ENCODE data around the gene ADISSP. TPM values are rescaled to one million over a fixed set of nuclear protein-coding genes. Genes with fewer than 3 reads are reported as not detected.

ADISSP gene
- total RNA-seq, 1 donor from 2014 or later = 27.7 TPM

GRCh38 chr20:3782597-3782996, 15.0 kb upstream of the ADISSP start:
- DNase-seq (ENCODE audit: extremely low read depth, low read depth, low spot score) = no peak

DNA sequence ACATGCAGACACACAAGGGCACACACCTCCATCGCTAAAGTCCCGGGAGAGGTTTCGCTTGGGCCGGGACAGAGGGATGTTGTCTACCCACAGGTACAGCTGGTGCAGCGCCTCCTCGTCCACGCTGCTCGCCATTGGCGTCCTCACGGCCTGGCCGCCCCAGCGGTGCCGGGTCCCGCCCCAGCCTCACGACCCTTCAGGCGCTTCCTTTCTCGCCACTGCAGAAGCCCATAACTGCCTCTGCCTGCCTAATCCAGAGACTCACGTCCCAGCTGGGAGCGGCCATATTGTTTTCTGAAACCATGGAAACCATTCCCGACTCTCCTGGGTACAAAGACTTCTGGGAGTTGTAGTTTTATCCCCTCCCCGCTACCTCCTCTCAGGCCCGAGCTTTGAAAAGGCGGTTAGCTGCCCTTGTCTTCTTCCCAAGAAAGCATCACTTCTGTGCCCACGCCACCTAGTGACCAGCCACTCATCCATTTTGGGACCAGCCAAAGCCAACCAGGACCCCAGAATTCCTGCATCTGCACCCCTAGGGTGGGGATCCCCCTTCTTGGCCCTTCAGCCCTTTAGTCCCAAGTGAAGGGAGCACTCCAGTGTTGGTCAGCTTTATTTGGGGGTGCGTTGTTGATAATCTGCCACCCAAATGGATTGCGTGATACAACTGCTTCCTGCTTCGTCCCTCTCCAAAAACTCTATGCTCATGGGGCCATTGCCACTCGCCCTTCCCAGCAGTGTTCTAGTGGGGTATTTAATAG, 13.8 kb upstream of the ADISSP start, which contains the start of gene SPEF1:
TSS of gene SPEF1 (minus strand) at position 296 of the 758 bp plus-strand sequence. CDS start at position 135, 161 bp downstream.
- peak; percentile 66 for DNase-seq (ENCODE audit: extremely low read depth, low read depth, low spot score)

- no peak for DNase-seq (ENCODE audit: extremely low read depth, low read depth, low spot score)
Observed at GRCh38 chr20:3778976-3779375, 11.4 kb upstream of the ADISSP start.

DNA sequence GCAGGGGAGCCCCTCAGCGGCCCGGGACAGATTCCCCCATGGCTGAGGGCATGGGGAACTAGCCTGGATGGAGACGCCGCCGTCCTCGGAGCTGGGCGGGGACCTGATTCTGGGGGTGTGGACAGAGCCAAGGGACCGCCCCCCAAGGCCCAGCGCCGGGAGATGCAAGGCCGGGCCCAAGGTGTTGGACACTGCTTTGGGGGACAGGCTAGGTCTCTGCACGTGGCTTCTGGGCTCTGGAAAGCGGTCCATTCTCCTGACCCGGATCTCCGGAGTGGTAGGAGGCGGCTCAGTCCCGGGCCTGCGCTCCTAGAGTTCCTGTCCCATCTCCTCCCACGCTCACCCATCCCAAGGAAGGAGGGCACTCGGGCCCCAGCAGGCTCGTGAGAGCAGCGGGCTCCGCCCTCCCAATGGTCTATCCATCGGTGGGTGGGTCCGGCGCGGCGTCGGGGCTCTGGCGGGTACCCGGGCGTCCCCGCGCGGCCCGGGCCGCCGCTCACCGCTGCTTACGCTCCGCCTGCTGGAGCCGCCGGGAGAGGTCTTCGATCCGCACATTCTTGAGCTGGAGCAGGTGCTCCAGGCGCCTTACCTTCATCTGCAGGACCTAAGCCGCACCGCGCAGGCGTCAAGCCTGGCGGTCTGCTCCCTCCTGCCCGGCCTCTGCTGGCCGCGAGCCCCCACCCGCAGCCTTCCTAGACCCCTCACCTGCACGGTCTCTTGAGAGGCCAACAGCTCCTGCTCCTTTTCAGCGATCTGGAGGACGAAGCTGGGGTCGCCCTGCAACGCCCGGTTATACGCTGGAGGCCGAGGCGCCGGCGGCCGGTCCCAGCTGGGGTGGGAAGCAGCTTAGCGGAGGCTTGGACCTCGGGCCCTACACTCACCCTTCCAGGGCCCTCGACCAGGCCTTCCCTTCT, 10.4 kb upstream of the ADISSP start:
- no peak for DNase-seq (ENCODE audit: extremely low read depth, low read depth, low spot score)

DNA sequence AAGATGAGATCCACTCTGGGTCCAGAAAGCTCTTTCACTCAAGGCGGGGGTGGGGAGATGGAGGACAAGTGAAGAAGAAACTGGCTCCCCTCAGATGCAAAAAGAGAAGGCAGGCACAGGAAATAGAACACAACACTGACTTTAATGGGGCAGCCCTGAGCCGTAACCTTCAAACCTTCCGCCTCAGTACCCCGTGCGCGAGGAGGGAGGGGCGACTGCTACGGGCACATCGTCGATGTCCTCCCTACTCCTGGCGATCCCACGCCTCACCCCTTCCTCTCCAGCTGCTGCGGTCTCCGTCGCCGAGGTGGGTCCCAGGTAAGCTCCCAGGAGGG, 9.8 kb upstream of the ADISSP start:
- no peak for DNase-seq (ENCODE audit: extremely low read depth, low read depth, low spot score)

DNA sequence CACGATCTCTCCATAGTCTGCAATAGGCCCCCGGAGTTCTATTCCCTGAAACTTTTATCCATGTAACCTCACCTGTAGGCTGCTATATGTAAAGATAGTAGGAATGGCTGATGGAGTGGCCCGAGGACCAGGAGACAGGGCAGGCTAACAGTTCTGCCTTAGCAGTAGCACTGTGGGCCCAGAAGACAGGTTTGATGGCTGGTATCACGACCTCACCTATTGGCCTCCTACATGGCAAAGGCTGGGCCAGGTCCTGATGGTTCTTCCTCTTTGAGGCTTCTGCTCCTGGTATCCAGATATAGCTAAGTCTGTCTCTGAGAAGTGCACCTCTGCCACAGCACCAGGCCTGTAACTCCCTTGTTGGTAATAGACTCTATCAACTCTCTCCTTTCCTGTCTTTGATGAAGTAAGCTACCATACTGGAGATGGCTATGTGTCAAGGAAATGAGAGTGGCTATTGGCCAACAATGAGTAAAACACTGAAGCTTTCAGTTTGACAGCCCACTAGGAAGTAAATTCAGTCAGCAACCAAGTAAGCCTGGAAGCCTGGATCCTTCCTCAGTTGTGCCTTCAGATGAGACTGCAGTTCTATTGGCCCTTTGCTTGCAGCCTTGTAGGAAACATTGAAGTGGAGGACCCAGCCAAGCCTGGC, 8.0 kb upstream of the ADISSP start:
- DNase-seq (ENCODE audit: extremely low read depth, low read depth, low spot score) = no peak

DNA sequence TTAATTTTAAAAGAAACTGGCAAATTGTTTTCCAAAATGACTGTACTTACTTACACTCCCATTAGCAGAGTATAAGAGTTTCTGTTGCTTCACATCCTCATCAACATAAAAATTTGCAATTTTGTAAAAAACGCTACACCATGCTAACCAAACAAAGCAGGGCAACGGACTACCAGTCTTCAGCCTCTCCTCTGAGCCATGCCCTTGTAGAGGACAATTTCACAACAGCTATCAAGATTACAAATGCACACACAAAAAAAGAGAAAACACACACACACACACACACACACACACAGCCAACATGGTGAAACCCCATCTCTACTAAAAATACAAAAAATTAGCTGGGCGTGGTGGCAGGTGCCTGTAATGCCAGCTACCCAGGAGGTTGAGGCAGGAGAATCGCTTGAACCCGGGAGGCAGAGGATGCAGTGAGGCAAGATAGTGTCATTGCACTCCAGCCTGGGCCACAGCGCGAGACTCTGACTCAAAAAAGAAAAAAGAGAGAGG, 4.1 kb upstream of the ADISSP start:
- no peak for DNase-seq (ENCODE audit: extremely low read depth, low read depth, low spot score)

DNA sequence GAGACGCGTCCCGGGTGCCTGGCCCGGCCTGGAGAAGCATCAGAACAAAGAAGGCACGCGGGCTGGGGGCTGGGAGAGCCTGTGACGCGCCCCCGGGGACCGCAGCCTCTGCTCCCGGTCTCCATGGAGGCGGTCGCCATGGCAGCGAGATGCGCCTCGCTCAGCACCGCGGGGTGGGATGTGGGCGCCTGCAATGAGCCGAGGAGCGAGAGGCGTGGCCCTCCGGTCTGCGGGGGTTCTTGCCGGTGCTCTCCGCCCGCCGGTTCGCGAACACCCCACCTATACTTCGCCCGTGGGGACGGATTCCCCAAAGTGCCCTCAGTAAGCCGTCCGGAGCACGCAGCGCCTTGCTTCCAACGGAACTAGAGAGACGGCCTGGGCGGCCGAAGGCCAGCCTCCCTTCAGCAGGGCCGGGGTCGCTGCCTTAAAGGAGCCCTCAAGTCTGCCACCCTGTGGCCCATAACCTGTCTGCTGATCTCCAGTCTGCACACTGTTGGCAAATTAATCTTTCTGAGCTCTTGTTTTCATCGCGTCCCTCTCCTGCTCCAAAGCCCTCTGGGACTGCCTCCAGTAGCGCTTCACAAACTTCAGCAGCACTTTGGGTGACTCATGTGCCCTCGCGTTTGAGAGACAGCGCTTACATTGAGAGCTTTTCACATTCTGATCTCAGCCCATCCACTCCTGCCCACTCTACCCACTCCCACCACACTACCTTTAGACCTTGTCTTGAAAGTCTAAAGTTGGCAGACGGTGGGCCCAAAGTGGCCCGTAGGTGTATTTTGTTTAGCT, 983 bp upstream of the ADISSP start:
- DNase-seq (ENCODE audit: extremely low read depth, low read depth, low spot score) = no peak

DNA sequence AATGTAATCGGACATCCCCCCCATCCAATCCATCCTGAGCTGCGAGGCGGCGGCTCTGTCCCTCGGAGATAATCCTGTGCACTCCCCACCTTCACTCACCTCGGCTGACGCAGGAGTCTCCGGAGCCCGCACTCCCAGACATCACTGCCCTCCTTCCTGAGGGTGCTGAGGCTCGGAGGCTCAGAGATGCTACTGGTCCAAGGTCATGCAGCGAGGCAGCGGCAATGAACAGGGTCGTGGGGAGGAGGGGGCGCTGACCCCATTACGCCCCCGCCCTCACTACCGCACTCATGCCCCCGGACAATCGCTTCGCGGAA, 485 bp downstream of the ADISSP start:
- DNase-seq (ENCODE audit: extremely low read depth, low read depth, low spot score) = no peak

GRCh38 chr20:3766422-3767109, 987 bp downstream of the ADISSP start:
- DNase-seq (ENCODE audit: extremely low read depth, low read depth, low spot score) = no peak

DNA sequence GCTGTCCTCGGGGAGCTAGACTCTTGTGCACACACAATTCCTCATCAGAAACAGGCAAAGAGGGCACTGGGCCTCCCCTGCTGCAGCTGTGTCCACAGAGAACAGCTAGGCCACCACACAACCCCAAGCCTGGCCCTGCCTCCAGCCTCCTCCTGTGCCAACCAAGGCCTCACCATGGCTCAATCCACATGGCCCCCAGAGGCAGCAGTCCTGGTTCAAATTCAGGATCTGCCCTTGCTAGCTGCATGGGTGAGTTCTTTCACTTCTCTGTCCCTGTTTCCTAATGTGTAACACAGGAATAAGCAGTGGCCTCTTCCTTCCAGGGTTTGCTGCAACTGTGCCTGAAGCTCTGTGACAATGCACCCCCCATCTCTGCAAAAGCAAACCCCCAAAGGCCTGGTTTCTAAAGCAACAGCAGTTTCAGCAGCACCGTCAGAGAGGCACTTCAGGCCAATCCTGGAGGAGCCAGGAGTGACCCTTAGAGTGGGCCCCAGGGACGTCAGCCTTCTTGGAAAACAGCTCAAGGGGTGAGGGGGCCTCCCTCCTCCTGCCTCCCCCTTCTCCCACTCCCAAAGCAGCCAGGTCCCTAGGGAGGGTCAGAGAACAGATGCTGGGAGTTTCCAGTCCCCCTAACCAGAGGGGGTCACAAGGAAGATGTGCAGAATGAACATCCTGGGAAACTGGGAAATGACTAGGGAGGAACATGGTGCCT, 2.2 kb downstream of the ADISSP start:
- DNase-seq (ENCODE audit: extremely low read depth, low read depth, low spot score) = no peak

DNA sequence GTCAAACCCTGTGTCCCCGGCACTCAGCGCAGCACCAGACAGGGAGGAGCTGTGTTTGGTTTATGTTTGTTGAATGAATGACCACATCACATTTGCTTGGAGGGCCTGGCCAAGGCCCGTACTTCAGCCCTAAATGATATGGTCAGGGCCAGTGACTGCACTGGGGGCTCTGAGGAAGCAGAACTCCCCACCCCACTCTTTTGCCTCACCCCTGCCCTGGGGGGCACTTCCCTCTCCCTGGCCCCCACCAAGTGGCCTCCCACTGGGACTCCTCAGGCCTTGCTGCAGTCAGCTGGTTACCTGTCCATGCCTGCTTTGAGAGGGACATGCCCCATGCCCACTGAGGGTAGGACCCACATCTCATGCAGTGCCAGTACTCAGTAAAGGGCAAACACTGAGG, 2.9 kb downstream of the ADISSP start:
- no peak for DNase-seq (ENCODE audit: extremely low read depth, low read depth, low spot score)

GRCh38 chr20:3763671-3764601, 3.6 kb downstream of the ADISSP start:
- no peak for DNase-seq (ENCODE audit: extremely low read depth, low read depth, low spot score)

DNA sequence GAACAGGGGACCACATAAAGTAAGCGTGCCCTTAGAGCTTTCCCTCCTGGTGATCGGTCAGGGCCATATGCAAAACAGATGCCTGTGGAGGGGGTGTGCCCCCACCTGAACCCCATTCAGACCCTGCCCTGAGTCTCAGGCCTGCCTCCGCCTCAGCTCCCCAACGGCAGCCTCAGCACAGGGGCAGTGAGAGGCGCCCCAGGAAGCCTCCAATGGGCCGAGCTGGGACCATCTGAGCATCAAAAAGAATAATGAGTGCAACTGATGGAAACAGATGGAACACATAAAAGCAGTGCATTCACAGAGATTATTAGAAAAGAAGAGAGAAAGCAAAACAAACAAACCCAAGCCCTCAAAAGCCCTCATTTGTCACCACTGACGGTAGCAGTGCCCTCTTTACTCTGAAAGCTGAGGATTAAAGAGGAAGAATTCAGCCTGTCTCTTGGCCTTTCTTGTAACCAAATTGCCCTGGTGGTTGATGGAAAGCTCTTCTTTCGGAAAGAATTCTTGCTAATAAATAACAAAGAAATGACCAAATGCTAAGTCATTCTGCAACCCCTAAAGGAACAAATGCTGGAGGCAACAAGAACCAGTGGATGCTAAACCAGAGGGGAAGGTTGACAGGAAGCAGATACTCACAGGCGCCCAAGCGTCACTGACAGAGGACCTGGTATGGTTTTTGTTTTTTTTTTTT, 6.8 kb downstream of the ADISSP start:
- no peak for DNase-seq (ENCODE audit: extremely low read depth, low read depth, low spot score)

- DNase-seq (ENCODE audit: extremely low read depth, low read depth, low spot score) = no peak
Observed at GRCh38 chr20:3759884-3760283, 7.7 kb downstream of the ADISSP start.

DNA sequence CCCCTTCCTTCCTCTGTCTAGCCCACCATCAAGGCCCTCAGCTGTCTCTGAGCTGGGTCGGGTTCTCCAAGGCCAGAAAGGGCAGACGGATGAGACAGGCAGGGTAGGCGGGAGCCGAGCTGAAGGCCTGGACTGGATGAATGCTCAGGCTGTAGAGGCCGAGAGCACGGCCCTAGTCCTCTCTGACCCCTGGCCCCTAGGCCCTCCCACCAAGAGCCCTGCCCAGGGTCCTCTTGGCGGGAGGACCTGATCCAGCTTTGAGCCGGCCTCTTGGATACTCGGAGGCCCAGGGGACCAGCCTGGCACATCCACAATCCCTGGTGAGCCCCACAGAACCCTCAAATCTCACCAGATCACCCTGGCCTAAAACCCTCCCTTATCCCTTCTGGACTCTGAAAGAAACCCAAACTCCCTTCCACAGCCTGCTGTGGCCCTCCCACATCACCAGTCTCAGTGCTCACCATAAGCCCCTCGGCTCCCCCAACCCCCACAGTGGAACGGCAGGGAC, 8.2 kb downstream of the ADISSP start:
- no peak for DNase-seq (ENCODE audit: extremely low read depth, low read depth, low spot score)

- no peak for DNase-seq (ENCODE audit: extremely low read depth, low read depth, low spot score)
Observed at GRCh38 chr20:3758566-3758965, 9.0 kb downstream of the ADISSP start.

- DNase-seq (ENCODE audit: extremely low read depth, low read depth, low spot score) = no peak
Observed at GRCh38 chr20:3757268-3757667, 10.3 kb downstream of the ADISSP start.
